Aorta (tissue), 5 donors: ENCODE measurements around the gene SLC2A1. TPM values are rescaled to one million over a fixed set of nuclear protein-coding genes. Genes with fewer than 3 reads are reported as not detected.
A peak's percentile ranks its signal among the peaks of the same experiment; 100 is the strongest.

Experiments
- ATAC-seq: fragments of 200-7000 bp; cut with Tn5 transposase; one replicate; pipeline ENCODE4 v1.9.1; 2022; ENCODE audit warnings: moderate library complexity; ENCODE audit not compliant: low FRiP score
- DNase-seq, 2 donors: peaks; one replicate each; pipeline ENCODE4 v3.0.0-alpha.2; 2020
- H3K27ac ChIP-seq, 2 donors: one replicate each; pipeline ENCODE4 v1.5.1; 2013; ENCODE audit warnings: low read length in 2 of 2, mild to moderate bottlenecking in 2 of 2, moderate library complexity in 2 of 2, control low read depth in 1 of 2, inconsistent platforms in 1 of 2, low read depth in 1 of 2
- H3K27me3 ChIP-seq, 2 donors: one replicate each; pipeline ENCODE4 v1.6.1; 2013; ENCODE audit warnings: control low read depth in 1 of 2, low read length in 1 of 2, mild to moderate bottlenecking in 1 of 2, moderate library complexity in 1 of 2; ENCODE audit not compliant: insufficient read depth in 2 of 2, control insufficient read depth in 1 of 2
- H3K36me3 ChIP-seq, 2 donors: one replicate each; pipeline ENCODE4 v1.6.1; 2013; ENCODE audit warnings: control low read depth in 1 of 2, low read length in 1 of 2, mild to moderate bottlenecking in 1 of 2; ENCODE audit not compliant: insufficient read depth in 2 of 2, control insufficient read depth in 1 of 2
- H3K4me1 ChIP-seq, 2 donors: one replicate each; pipeline ENCODE4 v1.6.1; 2013; ENCODE audit warnings: low read length in 2 of 2, control low read depth in 1 of 2, mild to moderate bottlenecking in 1 of 2, moderate library complexity in 1 of 2; ENCODE audit not compliant: insufficient read depth in 2 of 2, control insufficient read depth in 1 of 2
- H3K4me3 ChIP-seq, 2 donors: one replicate each; pipeline ENCODE4 v1.5.1; 2013; ENCODE audit warnings: low read length in 2 of 2, control low read depth in 1 of 2, mild to moderate bottlenecking in 1 of 2
- H3K9me3 ChIP-seq: one replicate; pipeline ENCODE4 v1.6.1; 2013; ENCODE audit warnings: mild to moderate bottlenecking, low read length; ENCODE audit not compliant: control insufficient read depth
- WGBS, 2 donors: extraction: QIAGEN DNeasy Blood & Tissue Kit; methylation state at CpG; one replicate each; pipeline ENCODE4 v1.1.7; 2013; 5-methylcytosine and 5-hydroxymethylcytosine counted together
- intact Hi-C, 2 donors: fragments of 100-400 bp; cut with DNase I; formaldehyde crosslinking; loops; one replicate each; pipeline versions ENCODE4 v1.14.2 to v1.15.0; 2022
- polyA plus RNA-seq, 2 donors: library from polyadenylated mRNA; stranded (reverse); fragments of 200-250 nt; gene quantifications; one replicate each; pipeline ENCODE4 v1.2.3, GENCODE V29; 2013
- total RNA-seq, 2 donors: library from RNA; stranded (reverse); fragmentation: NEBNext Ultra II Directional; extraction: Animal tissue kit (Norgen Biotek cat#: 25700); gene quantifications; one replicate each; pipeline ENCODE4 v1.2.1, GENCODE V29; 2021
- donor health status: healthy with polysubstance abuse.
- donor health status: Bipolar disorder and iron deficiency.
- donor health status: DM: no; HTN: no; CAD: no.
- donor health status: DM: no; HTN: no; CAD: no.
- donor health status: DM: yes; HTN: yes; CAD: no.

SLC2A1 gene
- total and polyA plus RNA-seq, 4 donors: 6.4 to 124 (median 49.6) TPM

DNA sequence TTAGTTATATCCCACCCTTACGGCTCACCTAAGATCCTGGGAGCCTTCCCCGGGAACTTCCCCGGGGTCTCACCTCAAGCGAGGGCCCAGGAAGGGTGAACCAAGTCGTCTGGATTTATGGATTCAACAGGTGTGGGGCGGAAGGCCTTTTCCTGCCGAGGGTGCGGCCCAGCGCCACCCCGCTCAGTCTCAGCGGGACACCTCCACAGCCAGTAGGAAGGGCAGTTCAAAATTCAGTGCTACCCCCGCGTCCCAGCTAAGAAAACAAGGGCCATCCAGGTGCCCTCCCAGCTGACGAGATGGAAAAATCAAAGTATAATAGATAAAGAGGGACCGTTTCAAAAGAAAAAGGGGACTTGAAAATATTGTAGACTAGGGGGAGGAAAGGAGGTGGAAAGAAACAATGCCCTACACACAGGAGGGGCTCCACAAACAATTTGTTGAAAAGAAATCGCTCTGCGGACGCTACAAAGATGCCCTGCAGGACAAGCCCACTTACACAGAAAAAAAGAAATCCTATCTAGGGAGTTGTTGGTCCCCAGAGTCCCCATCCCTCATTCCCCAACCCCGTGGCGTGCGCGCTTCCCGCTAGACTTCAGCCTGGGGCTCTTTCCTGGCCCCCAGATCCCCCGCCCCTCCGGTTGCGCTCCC is 1.3 kb downstream of the SLC2A1 start:
- Histone ChIP-seq H3K27me3 (no peaks in the 10 kb centered on the region), H3K9me3 (no peaks in the 10 kb centered on the region), H3K27ac (peak overlapping the region; percentile 29 to 78), H3K36me3 (no peaks in the 10 kb centered on the region), H3K4me1 (no peaks in the 10 kb centered on the region), H3K4me3 (peak overlapping the region; percentile 75 to 92)
- WGBS, 2 donors: 57 to 58% methylated on average over 26 of the region's 26 CpGs
- DNase-seq (no peak), ATAC-seq (no peak)
- intact Hi-C loops: loop anchor here in 1 of 2 donors (5.0 kb wide), 1 partner anchor 35 kb away; no protein-coding TSS in a partner anchor

DNA sequence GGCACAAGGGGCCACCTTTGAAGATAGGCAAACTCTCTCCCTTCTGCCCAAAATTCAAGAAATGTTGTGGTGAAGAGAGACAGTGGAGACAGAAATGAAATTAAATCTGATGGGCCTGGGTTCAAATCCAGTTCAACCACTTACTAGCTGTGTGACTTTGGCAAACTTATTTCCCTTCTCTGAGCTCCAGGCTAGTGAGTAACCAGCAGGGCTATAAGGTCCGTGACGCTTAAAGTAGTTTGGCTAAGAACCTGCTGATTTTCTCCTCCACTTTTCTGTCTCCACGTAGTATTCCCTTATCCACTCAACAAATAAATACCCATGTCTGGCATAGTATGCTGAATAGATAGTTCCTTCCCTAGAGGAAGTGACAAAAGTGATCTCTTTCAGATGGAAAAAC is 1.9 kb downstream of the SLC2A1 start:
- ATAC-seq: no peak
- DNase-seq: no peak
- H3K4me3 ChIP-seq: no peak overlapping the region
- no peaks in the 10 kb centered on the region for H3K27me3 ChIP-seq
- WGBS, 2 donors: 76 to 77% methylated on average over 3 of the region's 3 CpGs
- no peaks in the 10 kb centered on the region for H3K4me1 ChIP-seq
- H3K9me3 ChIP-seq: no peaks in the 10 kb centered on the region
- H3K27ac ChIP-seq: no peak overlapping the region
- intact Hi-C loops: loop anchor here in 1 of 2 donors (5.0 kb wide), 1 partner anchor 34 kb away; no protein-coding TSS in a partner anchor
- H3K36me3 ChIP-seq: no peaks in the 10 kb centered on the region

DNA sequence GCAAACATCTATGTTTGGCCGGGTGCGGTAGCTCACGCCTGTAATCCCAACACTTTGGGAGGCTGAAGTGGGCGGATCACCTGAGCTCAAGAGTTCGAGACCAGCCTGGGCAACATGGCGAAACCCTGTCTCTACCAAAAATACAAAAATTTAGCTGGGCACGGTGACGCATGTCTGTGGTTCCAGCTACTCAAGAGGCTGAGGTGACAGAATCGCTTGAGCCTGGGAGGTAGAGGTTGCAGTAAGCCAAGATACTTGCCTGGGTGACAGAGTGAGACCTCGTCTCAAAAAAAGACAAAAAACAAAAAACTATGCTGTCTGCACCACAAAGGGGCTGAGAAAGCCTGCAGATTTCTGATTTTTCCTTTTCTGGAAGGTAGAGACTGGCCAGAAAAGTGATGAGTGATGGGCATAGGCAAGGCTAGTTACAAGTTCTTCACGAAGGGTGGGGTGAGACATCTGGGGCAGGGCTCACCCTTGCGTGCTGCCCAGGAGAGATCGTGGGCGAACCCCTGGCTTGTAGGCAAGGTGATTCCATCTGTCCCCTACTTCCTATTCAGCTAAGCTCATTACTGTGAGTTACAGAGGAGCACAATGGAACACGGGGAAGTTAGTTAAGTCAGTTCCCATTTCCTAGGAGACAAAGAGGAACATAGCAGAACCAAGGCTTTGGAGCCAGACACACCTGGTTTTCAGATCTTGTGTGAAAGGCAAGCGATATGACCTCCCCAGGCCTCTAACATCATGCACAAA is 3.2 kb downstream of the SLC2A1 start:
- intact Hi-C loops: loop anchor here in 1 of 2 donors (5.0 kb wide), 1 partner anchor 33 kb away; no protein-coding TSS in a partner anchor
- Histone ChIP-seq H3K4me3 (no peak overlapping the region), H3K27ac (no peak overlapping the region)

GRCh38 chr1:42953182-42954180 is 5.2 kb downstream of the SLC2A1 start:
- intact Hi-C loops: no loop called here
- Histone ChIP-seq H3K27ac (peak overlapping the region in 1 of 2 donors; percentile 2), H3K36me3 (no peaks in the 10 kb centered on the region), H3K4me3 (no peak overlapping the region), H3K4me1 (no peaks in the 10 kb centered on the region), H3K27me3 (no peaks in the 10 kb centered on the region), H3K9me3 (no peaks in the 10 kb centered on the region)
- 41 to 42% methylated on average over 13 of the region's 13 CpGs for WGBS, 2 donors
- DNase-seq (no peak), ATAC-seq (no peak)

More for the DNA sequence above, 3.2 kb downstream of the SLC2A1 start:
- ATAC-seq (no peak), DNase-seq (no peak)
- Histone ChIP-seq H3K36me3 (no peaks in the 10 kb centered on the region), H3K4me1 (no peaks in the 10 kb centered on the region), H3K9me3 (no peaks in the 10 kb centered on the region), H3K27me3 (no peaks in the 10 kb centered on the region)
- 88 to 93% methylated on average over 16 of the region's 16 CpGs for WGBS, 2 donors

DNA sequence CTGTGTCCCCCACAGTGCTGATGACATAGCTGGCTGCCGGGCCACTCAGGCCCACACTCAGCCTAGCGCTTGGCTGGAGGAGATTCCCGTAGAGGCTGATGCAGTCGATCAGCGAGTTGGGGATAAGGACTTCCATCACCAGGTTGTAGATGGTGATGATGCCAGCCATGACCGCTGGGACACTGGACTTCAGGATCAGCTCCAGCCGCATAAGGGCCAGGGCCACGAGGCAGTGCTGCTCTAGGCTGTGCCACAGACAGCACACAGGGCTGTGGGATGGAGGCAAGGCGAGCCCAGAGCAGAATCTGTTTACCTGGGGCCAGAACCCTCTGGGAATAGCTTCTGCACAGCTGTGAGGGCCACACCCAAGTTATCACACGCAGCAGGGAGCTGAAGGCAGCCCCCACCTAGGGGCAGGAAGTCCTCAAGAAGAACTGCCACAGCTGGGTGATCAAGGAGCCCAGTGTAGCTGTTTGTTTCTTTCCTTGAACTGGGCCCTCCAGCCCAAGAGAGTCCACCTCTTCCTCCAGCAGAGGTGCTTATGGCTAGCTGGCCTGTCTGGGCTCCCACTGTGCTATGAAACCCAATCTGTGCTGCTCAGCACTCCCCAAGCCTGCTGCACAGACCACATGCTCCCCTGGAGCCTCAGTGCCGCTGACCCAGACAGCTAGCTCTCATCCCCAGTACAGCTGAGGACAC is 6.2 kb downstream of the SLC2A1 start:
- Histone ChIP-seq H3K4me1 (peaks cover 0 to 2% of the 10 kb centered on the region in 2 donors), H3K4me3 (no peak overlapping the region), H3K27ac (peak overlapping the region in 1 of 2 donors; percentile 2), H3K36me3 (no peaks in the 10 kb centered on the region), H3K27me3 (no peaks in the 10 kb centered on the region), H3K9me3 (no peaks in the 10 kb centered on the region)
- intact Hi-C loops: no loop called here
- ATAC-seq (no peak), DNase-seq (no peak)
- WGBS, 2 donors: 92 to 94% methylated on average over 11 of the region's 11 CpGs

DNA sequence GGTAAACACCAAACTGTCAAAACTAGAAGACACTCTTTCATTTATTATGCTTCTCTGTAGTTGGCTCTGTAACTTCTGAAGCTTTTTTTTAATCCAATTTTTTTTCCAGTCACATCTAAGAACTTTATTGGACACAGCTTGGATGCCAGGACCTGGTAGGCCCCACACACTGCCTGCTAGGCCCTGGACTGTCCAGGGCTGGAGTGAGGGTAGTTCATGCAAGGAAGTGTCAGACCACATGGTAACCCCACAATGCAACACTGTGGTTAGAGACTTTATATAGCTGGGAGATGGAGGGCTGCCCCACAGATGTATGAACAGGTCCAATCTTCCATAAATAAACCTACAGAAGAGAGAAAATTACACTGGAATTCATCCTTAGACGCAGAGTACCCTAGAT is 7.1 kb downstream of the SLC2A1 start:
- Histone ChIP-seq H3K36me3 (no peaks in the 10 kb centered on the region), H3K4me3 (no peak overlapping the region), H3K27ac (no peak overlapping the region), H3K27me3 (no peaks in the 10 kb centered on the region), H3K4me1 (peaks cover 0 to 4% of the 10 kb centered on the region in 2 donors), H3K9me3 (no peaks in the 10 kb centered on the region)
- 87 to 98% methylated on average over 1 of the region's 1 CpG for WGBS, 2 donors
- no peak for DNase-seq
- intact Hi-C loops: no loop called here
- no peak for ATAC-seq

DNA sequence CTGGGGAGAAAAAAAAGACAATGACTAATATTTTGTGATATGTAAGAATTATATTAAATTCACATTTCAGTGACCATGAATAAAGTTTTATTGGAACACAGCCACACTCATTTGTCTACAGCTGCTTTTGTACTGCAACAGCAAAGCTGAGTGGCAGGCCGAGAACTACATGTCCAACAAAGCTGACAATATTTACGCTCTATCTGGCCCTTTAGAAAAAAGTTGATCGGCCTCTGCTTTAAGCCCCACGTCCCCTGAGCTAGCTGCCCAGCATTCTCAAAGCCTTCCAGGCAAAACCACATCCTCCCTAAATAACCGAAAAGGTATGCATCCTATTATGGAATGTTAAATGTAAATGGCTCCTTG is 8.6 kb downstream of the SLC2A1 start:
- no peaks in the 10 kb centered on the region for H3K9me3 ChIP-seq
- H3K4me1 ChIP-seq: peaks cover 0 to 5% of the 10 kb centered on the region in 2 donors
- no peak for DNase-seq
- intact Hi-C loops: no loop called here
- ATAC-seq: no peak
- H3K27ac ChIP-seq: no peak overlapping the region
- no peaks in the 10 kb centered on the region for H3K36me3 ChIP-seq
- WGBS, 2 donors: 91% methylated on average over 5 of the region's 5 CpGs
- no peak overlapping the region for H3K4me3 ChIP-seq
- H3K27me3 ChIP-seq: no peaks in the 10 kb centered on the region
